Measurements from ENCODE around the gene FILIP1.

DNA sequence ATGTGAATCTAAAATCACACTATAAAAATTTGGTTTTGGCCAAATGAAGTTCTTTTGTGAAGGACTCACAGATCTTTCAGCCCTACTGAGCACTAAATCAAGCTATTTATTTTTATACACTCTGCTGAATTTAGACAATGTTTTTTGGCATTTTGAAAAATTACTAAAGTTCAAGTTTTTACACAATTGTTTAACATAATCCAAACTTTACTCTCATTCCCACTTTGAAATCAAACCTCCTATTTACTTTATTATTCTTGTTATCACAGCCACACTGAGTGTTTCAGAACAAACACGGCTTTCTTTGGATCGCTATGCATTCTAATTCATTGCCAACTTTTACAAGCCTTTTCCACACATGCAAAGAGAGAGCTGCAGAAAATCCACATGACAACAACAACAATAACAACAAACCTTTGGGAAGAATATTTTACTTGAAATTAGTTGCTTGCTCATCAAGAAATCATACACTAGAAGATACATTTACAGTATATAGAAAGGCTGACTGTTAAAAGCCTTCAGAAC, 159.9 kb downstream of the FILIP1 start:
- TF ChIP-seq CHD2 (IDR thresholded peaks at IDR 0.05; ENCODE audit: low read length): no peak
- TF ChIP-seq FOSL1 (IDR thresholded peaks at IDR 0.05; ENCODE audit: insufficient read depth, low read depth, low read length): no peak
- no peak for TF ChIP-seq CHD1 (IDR thresholded peaks at IDR 0.05; ENCODE audit: low read depth, low read length)
- TF ChIP-seq, protein P1, sequence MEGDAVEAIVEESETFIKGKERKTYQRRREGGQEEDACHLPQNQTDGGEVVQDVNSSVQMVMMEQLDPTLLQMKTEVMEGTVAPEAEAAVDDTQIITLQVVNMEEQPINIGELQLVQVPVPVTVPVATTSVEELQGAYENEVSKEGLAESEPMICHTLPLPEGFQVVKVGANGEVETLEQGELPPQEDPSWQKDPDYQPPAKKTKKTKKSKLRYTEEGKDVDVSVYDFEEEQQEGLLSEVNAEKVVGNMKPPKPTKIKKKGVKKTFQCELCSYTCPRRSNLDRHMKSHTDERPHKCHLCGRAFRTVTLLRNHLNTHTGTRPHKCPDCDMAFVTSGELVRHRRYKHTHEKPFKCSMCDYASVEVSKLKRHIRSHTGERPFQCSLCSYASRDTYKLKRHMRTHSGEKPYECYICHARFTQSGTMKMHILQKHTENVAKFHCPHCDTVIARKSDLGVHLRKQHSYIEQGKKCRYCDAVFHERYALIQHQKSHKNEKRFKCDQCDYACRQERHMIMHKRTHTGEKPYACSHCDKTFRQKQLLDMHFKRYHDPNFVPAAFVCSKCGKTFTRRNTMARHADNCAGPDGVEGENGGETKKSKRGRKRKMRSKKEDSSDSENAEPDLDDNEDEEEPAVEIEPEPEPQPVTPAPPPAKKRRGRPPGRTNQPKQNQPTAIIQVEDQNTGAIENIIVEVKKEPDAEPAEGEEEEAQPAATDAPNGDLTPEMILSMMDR (IDR thresholded peaks at IDR 0.05; ENCODE audit: control extremely low read depth in 1 of 3, insufficient read depth in 1 of 3, low read depth in 1 of 3, low read length in 3 of 3): no peak

Data from H1 (cell line).